Large intestine (tissue), 3 donors: ENCODE data around the gene VPREB1. TPM values are rescaled to one million over a fixed set of nuclear protein-coding genes. Genes with fewer than 3 reads are reported as not detected.
"Not testable (repeated sequence)": the region's sequence is repeated elsewhere in the genome, so short reads cannot be mapped to it uniquely, and the experiment has no call there.

Experiments
- DNase-seq, 2 donors: peaks; one replicate each; pipeline versions ENCODE4 v3.0.0 to v3.0.0-alpha.2; 2013
- H3K27ac ChIP-seq: one replicate; pipeline ENCODE4 v1.5.1; 2013; ENCODE audit warnings: low read length
- H3K27me3 ChIP-seq: 2 replicates; pipeline ENCODE4 v1.6.1; 2013; ENCODE audit warnings: low read length; ENCODE audit not compliant: control insufficient read depth, insufficient read depth
- H3K36me3 ChIP-seq: 2 replicates; pipeline ENCODE4 v1.6.1; 2013; ENCODE audit warnings: low read length; ENCODE audit not compliant: control insufficient read depth, insufficient read depth
- H3K4me1 ChIP-seq: one replicate; pipeline ENCODE4 v1.6.1; 2013; ENCODE audit warnings: low read length; ENCODE audit not compliant: control insufficient read depth, insufficient read depth
- H3K4me3 ChIP-seq: one replicate; pipeline ENCODE4 v1.5.1; 2013; ENCODE audit warnings: low read length
- H3K9me3 ChIP-seq: one replicate; pipeline ENCODE4 v1.6.1; 2013; ENCODE audit warnings: mild to moderate bottlenecking, low read depth, low read length, moderate library complexity; ENCODE audit not compliant: control insufficient read depth
- WGBS: methylation state at CpG from one replicate; pipeline ENCODE4 v1.1.5; 2013; ENCODE audit warnings: low lambda C conversion rate; ENCODE audit not compliant: insufficient coverage; 5-methylcytosine and 5-hydroxymethylcytosine counted together
- polyA plus RNA-seq: library from polyadenylated mRNA; unstranded; fragments of 120-200 nt; gene quantifications from one replicate; pipeline ENCODE4 v1.2.1, GENCODE V29; 2013

VPREB1 gene
- polyA plus RNA-seq, 1 donor = 0.24 TPM

DNA sequence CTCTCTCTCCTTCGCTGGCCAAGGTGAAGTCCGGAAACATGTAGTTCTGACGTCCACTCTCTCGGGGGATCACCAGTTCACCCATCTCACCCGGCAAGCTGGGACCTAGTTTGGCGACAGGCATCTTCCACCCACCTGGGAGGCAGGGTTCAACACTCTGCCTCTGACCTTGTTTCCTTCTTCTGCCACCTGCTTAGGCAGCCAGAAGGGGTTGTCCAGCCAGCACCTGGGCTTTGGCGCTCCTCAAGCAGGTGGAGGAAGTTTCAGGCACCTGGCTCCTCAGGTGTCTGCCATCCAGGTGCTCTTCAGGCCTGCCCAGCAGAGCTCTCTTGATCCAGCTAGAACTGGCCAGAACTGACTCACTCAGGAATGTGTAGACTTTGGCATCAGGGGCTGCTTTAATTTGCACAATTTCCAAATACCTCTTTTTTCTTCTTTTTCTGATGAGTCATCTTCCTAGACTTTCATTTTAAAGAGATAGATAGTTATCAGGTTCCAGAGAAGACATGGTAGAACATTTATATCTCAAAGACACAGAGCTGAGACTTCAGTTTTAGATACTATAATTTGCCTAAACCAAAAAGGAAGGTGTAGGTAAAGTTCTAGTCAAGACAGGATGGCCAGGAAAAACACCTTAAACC is 25.6 kb downstream of the VPREB1 start:
- H3K4me1 ChIP-seq, DNase-seq, H3K27me3 ChIP-seq, H3K9me3 ChIP-seq, H3K4me3 ChIP-seq, H3K27ac ChIP-seq, H3K36me3 ChIP-seq: not testable (repeated sequence)
- no CpG with 5 or more reads among the region's 7 CpGs for WGBS

DNA sequence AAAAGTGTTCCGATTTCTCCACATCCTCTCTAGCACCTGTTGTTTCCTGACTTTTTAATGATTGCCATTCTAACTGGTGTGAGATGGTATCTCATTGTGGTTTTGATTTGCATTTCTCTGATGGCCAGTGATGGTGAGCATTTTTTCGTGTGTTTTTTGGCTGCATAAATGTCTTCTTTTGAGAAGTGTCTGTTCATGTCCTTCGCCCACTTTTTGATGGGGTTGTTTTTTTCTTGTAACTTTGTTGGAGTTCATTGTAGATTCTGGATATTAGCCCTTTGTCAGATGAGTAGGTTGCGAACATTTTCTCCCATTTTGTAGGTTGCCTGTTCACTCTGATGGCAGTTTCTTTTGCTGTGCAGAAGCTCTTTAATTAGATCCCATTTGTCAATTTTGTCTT is 32.8 kb downstream of the VPREB1 start:
- not testable (repeated sequence) for H3K9me3 ChIP-seq, H3K27me3 ChIP-seq, H3K4me3 ChIP-seq, H3K36me3 ChIP-seq, DNase-seq, H3K4me1 ChIP-seq, H3K27ac ChIP-seq
- whole genome bisulfite sequencing = no CpG with 5 or more reads among the region's 4 CpGs

DNA sequence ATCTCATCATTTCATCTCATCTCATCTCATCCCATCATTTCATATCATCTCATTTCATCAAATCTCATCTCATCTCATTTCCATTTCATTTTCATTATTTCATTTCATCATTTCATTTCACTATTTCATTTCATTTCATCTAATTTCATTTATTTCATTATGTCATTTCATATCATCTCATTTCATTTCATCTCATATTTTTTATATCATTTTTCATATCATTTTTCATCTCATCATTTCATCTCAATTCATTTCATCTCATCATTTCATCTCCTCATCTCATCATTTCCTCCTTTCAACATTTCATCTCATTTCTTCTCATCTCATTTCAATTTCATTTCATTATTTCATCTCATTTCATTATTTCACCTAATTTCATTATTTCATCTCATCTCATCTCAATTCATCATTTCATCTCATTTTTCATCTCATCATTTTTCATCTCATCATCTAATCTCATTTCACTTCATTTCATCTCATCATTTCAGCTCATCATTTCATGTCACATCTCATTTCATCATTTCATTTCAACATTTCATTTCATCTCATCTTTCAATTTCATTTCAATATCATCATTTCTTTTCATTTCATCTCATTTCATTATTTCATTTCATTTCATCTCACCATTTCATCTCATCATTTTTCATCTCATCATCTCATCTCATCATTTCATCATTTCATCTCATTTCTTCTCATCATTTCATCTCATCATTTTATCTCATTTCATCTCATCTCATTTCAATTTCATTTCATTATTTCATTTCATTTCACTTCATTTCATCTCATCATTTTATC is 40.6 kb downstream of the VPREB1 start:
- not testable (repeated sequence) for H3K4me3 ChIP-seq, H3K27me3 ChIP-seq, H3K27ac ChIP-seq, H3K4me1 ChIP-seq, H3K36me3 ChIP-seq, DNase-seq, H3K9me3 ChIP-seq

DNA sequence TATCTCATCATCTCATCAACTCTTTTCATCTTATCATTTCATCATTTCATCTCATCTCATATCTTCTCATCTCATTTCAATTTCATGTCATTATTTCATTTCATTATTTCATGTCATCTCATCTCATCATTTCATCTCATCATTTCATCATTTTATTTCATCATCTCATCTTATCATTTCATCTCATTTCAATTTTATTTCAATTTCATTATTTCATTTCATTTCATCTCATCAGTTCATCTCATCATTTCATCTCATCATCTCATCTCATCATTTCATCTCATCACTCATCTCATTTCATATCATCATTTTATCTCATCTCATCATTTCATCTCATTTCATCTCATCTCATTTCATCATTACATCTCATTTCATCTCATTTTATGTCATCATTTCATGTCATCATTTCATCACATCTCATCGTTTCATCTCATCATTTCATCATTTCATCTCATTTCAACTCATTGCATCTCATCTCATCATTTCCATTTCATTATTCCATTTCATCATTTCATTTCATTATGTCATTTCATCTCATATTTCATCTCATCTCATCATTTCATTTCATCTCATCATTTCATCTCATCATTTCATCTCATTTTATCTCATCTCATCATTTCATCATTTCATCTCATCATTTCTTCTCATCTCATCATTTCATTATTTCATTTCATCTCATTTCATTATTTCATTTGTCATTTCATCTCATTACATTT is 42.0 kb downstream of the VPREB1 start:
- DNase-seq, H3K27ac ChIP-seq, H3K9me3 ChIP-seq, H3K27me3 ChIP-seq, H3K4me1 ChIP-seq, H3K36me3 ChIP-seq, H3K4me3 ChIP-seq: not testable (repeated sequence)
- no CpG with 5 or more reads among the region's 1 CpG for WGBS

- not testable (repeated sequence) for H3K27ac ChIP-seq, H3K4me1 ChIP-seq, DNase-seq, H3K4me3 ChIP-seq, H3K27me3 ChIP-seq, H3K36me3 ChIP-seq, H3K9me3 ChIP-seq
- WGBS = 98% methylated on average over 3 of the region's 5 CpGs
Observed at GRCh38 chr22:22287106-22287626, 42.6 kb downstream of the VPREB1 start.

DNA sequence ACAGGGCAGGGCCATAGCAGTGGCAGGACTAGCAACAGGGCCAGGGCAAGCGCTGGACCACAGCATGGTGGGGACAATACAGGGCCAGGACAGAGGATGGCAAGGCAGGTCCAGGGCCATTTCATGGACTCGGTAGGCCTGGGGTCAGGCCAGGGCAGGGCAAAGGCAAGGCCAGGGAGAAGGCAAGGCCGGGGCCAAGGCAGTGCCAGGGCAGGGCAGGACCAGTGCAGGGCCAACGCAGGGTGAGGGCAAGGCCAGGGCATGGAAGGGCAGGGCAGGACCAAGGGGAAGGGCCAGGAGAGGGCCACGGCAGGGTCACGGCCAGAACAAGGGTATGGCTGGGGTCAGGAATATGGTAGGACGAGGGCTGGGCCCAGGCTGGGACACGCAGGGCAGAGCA is 45.1 kb downstream of the VPREB1 start:
- no CpG with 5 or more reads among the region's 8 CpGs for WGBS
- not testable (repeated sequence) for H3K36me3 ChIP-seq, H3K4me1 ChIP-seq, H3K9me3 ChIP-seq, H3K27ac ChIP-seq, H3K27me3 ChIP-seq, DNase-seq, H3K4me3 ChIP-seq

- H3K27ac ChIP-seq, DNase-seq, H3K36me3 ChIP-seq, H3K9me3 ChIP-seq, H3K4me1 ChIP-seq, H3K4me3 ChIP-seq, H3K27me3 ChIP-seq: not testable (repeated sequence)
- 100% methylated on average over 1 of the region's 3 CpGs for WGBS
Observed at GRCh38 chr22:22291129-22291806, 46.7 kb downstream of the VPREB1 start.

- no CpG with 5 or more reads among the region's 3 CpGs for WGBS
- H3K4me3 ChIP-seq, H3K27ac ChIP-seq, H3K27me3 ChIP-seq, H3K9me3 ChIP-seq, H3K4me1 ChIP-seq, DNase-seq, H3K36me3 ChIP-seq: not testable (repeated sequence)
Observed at GRCh38 chr22:22292656-22293055, 48.1 kb downstream of the VPREB1 start.

- not testable (repeated sequence) for H3K9me3 ChIP-seq, H3K4me1 ChIP-seq
- no CpG with 5 or more reads among the region's 7 CpGs for WGBS
Observed at GRCh38 chr22:22293436-22293835, 48.9 kb downstream of the VPREB1 start.

DNA sequence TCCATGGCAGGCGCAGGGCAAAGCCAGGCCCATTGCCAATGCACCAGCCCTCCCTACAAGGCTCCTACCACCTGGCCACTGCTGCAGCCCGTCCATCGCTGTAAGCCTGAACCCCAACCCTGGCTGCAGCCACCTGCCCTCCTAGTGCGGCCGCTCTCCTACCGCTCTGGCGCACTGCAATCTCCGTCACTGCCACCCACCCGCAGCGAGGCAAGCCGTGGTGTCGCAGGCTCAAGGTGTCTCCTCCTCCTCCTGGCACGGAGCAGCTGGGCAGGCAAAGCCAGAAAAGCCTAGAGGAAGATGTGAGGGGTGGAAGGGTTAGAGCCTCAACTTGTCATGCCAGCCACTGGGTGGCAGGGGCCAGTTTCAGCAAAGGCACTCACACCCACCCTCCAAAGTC is 50.1 kb downstream of the VPREB1 start:
- not testable (repeated sequence) for H3K4me1 ChIP-seq, H3K4me3 ChIP-seq, H3K27ac ChIP-seq, DNase-seq, H3K27me3 ChIP-seq, H3K9me3 ChIP-seq, H3K36me3 ChIP-seq
- WGBS = no CpG with 5 or more reads among the region's 13 CpGs

More at GRCh38 chr22:22293436-22293835, 48.9 kb downstream of the VPREB1 start:
- not testable (repeated sequence) for H3K36me3 ChIP-seq, H3K27me3 ChIP-seq, H3K4me3 ChIP-seq, DNase-seq, H3K27ac ChIP-seq
